GM21723 (cell line): ENCODE results near the gene STPG1.
A peak's percentile ranks its signal among the peaks of the same experiment; 100 is the strongest.

Experiments used
- ATAC-seq: cut with Tn5 transposase; IDR thresholded peaks from one replicate; pipeline ENCODE4 v1.9.1; 2021; ENCODE audit warnings: mild to moderate bottlenecking, moderate library complexity; ENCODE audit not compliant: unreplicated experiment

The STPG1 gene

GRCh38 chr1:24427545-24427862, 13.9 kb upstream of the STPG1 start:
- ATAC-seq, result no peak

- no peak for ATAC-seq
Observed at GRCh38 chr1:24426744-24427544, 13.4 kb upstream of the STPG1 start.

- no peak for ATAC-seq
Observed at GRCh38 chr1:24425922-24426321, 12.3 kb upstream of the STPG1 start.

GRCh38 chr1:24425441-24425840, 11.9 kb upstream of the STPG1 start:
- ATAC-seq, result no peak

DNA sequence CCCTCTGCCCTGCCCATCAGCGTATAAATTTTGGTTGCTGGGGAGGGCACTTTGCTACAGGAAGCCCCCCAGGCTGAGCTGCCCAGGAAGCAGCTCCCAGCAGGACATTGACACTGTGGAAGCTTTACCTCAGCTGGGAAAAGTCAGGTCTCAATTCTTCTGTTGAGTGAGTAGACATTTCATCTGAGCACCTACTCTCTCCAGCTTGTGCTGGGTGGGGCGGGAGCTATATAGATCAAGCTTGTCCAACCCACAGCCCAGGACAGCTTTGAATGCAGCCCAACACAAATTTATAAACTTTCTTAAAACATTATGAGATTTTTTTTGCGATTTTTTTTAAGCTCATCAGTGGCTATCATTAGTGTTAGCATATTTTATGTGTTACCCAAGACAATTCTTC, 11.4 kb upstream of the STPG1 start:
- no peak for ATAC-seq

GRCh38 chr1:24424207-24424606, 10.6 kb upstream of the STPG1 start:
- no peak for ATAC-seq

DNA sequence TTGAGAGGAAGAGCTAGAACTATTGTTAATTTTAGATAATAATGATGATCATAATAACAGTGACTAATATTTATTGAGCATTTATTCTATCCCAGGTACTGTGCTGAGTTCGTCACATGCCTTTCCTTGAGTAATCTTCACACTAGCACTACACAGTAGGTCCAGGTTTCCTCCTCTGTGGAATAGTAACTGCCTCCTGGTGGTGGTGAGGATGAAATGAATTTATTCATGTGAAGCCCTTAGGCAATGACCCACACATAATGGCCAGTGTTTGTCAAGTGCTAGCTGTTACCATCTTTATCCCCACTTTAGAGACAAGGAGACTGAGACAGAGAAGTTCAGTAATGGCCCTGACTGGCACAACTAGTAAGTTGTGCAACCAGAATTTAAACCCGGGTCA, 7.9 kb upstream of the STPG1 start:
- no peak for ATAC-seq

DNA sequence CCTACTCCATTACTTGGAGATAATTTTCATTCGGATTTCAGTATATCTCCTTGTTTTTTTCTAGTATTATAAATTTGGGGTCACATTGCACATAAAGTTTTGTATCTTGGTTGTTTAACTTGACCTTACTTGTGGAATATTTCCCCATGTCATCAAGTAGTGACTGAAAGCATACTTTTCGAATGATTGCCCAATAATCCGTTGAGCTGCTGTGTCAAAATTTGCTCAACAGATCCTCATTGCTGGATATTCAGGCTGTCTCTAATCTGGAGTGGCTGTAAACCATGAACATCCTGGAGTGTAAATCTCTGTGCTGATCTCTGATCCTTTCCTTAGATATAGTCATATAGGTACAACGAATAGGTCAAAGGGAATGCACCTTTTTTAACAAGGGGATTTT, 7.0 kb upstream of the STPG1 start:
- no peak for ATAC-seq

DNA sequence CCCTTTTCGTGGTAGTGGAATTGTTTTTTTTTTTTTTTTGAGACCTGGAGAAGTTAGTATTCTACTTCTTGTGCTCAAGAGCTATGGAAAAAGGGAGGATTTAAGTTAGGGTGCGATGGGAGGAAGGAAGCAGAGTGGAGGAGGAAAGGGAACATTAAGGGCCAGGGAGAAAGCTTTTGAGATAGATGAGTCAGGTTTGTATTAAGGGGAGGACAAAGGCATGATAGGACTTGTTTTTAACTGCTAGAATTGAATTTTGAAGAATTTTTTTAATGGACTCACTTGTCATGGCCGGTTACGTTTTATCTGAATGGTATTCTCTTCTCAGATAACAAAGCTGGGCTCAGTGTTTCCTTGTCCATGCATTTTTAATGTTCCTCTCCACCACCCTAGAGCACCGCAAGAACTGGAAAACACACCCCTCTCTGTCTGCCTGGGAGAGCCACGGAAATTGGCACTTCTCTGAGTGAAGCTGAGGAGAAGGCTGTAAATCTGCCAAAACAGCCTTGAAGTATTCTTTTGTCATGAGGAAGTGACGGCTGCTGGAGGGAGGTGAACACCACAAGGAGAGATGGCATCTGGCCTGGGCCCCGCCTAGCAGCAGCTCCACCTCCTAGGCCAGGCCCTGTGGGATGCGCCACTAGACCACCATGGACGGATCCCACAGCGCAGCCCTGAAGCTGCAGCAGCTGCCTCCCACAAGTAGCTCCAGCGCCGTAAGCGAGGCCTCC, 5.5 kb upstream of the STPG1 start:
- ATAC-seq, result no peak

GRCh38 chr1:24417681-24418080, 4.1 kb upstream of the STPG1 start:
- ATAC-seq, result no peak

DNA sequence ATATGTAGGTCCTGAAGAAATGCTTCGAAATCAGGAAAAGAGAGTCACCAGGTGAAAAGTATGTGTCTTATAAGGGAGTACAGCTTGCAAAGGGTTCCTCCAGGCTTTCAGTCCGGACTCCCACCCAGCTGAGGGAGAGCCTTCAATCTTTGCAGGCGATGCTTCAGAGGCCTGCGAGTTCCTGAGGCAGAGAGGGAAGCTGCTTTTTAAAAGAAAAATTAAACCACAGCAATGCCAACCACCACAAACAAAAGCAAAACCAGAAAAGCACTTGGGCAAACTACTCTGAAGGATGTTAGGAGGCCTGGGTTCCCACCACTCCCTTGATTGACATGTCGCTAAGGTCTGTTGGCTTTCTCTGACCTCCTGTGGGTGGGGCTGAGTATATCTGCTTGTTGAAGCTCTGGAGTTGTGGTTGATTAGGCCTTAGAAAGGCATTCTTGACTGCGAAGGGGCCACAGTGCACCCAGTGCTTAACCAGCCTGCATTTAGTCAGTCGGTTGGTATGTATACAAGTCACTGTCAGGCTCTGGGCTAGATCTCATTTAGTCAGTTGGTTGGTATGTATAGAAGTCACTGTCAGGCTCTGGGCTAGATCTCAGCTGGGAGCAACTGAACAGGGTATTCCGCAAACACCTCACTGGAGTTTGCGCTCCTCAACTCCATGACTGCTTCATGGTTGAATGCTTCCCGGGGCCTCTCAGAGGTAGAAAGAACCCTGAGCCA, 3.2 kb upstream of the STPG1 start:
- ATAC-seq, result no peak

DNA sequence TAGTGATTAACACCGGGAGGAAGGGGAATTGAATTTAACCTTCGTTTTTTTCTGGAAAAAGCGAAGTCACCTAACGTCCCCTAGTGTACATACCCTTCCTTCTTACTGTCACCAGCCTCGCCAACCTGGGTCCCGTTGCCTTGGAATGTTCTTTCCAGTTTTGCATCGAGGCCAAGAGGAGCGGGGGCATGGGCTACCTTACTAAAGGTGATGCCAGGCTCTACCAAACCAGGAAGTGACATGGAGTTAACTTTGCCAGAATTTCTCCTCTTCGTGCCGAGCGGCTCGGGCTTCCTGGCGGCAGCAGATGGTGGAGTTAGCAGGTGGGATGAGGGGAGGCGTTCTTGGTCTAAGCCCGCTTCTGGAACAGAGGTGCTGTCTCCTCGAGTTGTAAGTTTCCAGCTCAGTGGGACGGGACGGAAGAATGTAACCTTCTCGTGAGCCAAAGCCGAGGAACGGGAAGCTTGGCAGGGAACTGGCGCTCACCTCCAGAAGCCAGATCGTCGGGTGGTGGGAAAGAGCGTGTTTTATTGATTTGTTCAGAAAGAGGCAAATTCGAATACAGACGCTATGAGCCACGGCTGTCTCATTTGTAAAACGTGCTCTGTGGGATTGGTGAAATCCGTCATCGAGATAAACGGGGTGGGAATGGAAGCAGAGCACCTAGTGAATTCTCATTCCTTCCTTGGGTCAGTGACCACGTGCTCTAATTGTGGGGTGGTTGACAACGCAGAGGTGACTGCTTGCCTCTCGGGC, 2.5 kb upstream of the STPG1 start:
- ATAC-seq, result peak; percentile 25

GRCh38 chr1:24415334-24415909, 1.8 kb upstream of the STPG1 start, which contains the start of gene NIPAL3:
TSS of gene NIPAL3 (plus strand) at chr1:24415802. CDS start at chr1:24419548, 3,746 bp downstream.
- peak; percentile 90 for ATAC-seq

GRCh38 chr1:24414775-24415333, 1.3 kb upstream of the STPG1 start:
- no peak for ATAC-seq

GRCh38 chr1:24412408-24412807, 1.2 kb downstream of the STPG1 start:
- ATAC-seq, result no peak

GRCh38 chr1:24411963-24412362, 1.6 kb downstream of the STPG1 start:
- no peak for ATAC-seq

DNA sequence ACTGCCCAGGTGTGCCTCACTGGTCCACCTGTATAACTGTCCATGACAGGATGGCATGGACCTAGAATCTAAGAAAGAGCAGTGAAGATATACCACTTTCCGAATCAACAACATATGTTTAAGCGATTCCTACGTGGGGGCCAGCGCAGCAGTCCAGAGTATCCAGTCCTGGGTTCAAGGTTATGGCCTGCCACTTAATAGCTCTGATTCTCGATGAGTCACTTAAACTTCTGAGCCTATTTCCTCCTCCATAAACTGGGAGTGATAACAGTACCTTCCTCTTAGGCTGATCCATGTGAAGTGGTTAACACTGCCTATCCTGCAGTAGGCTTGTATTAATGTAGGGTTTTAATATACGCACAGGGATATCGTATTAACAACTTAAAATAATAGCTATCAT, 2.8 kb downstream of the STPG1 start:
- ATAC-seq, result no peak

DNA sequence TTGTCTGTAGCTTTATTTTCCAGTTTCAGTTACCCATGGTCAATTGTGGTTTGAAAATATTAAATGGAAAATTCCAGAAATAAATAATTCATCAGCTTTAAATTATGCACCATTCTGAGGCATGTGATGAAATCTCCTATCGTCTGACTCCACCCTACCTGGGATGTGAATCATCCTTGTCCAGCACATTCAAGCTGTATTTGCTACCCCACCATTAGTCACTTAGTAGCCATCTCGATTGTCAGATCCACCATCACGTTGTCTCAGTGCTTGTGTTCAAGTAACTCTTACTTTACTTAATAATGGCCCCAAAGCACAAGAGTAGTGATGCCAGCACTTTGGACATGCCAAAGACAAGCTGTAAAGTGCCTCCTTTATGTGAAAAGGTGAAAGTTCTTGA, 4.0 kb downstream of the STPG1 start:
- ATAC-seq, result no peak

DNA sequence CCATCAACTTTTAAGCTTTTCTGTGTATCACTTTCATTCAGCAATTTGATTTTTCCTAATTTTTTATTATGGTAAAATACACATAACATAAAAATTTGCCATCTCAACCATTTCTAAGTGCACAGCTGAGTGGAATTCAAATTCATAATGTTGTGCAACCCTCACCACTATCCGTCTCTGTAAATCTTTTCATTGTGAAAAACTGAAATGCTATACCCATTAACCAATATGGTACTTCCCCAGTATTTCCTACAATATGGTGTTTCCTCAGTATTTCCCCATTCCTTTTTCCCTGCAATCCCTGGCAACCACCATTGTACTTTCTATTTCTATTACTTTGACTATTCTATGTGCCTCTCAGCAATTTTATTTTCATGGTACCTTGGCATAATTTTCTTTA, 6.8 kb downstream of the STPG1 start:
- no peak for ATAC-seq

- no peak for ATAC-seq
Observed at GRCh38 chr1:24403806-24404205, 9.8 kb downstream of the STPG1 start.
